ENCODE measurements around the gene CCDC60.
"Not testable (repeated sequence)": the region's sequence is repeated elsewhere in the genome, so short reads cannot be mapped to it uniquely, and the experiment has no call there.

The CCDC60 gene

GRCh38 chr12:119338593-119339363, 4.2 kb downstream of the CCDC60 start:
- DNase-seq: no peak
- Histone ChIP-seq H3K27me3 (replicated peaks in 2 of 5; ENCODE audit: control insufficient read depth in 4 of 5, insufficient read depth in 5 of 5, low read length in 4 of 5) (peaks cover 0 to 44% (median 2%) of the 10 kb centered on the region in 5 experiments), H3K27ac (ENCODE audit: insufficient read depth in 1 of 2, low read depth in 1 of 2, low read length in 2 of 2, poor library complexity in 1 of 2, severe bottlenecking in 2 of 2) (no peak overlapping the region), H3K4me1 (ENCODE audit: control extremely low read depth in 1 of 4, control insufficient read depth in 4 of 4, insufficient read depth in 4 of 4, low read length in 3 of 4) (no peaks in the 10 kb centered on the region), H3K4me3 (ENCODE audit: control insufficient read depth in 1 of 7, extremely low read depth in 1 of 7, insufficient read depth in 4 of 7, low read depth in 2 of 7, low read length in 6 of 7) (no peak overlapping the region), H3K36me3 (ENCODE audit: control insufficient read depth in 4 of 4, insufficient read depth in 4 of 4, low read length in 3 of 4) (no peaks in the 10 kb centered on the region), H3K9me3 (ENCODE audit: control extremely low read depth in 1 of 5, control insufficient read depth in 4 of 5, insufficient read depth in 2 of 5, low read depth in 1 of 5, low read length in 4 of 5) (peaks cover 0 to 8% (median 3%) of the 10 kb centered on the region in 5 experiments)
- 49% methylated on average over 9 of the region's 11 CpGs for WGBS (ENCODE audit: insufficient coverage)
- CTCF ChIA-PET: no interaction called here
- POLR2A ChIA-PET: no interaction called here

- ChIA-PET POLR2A (no interaction called here), CTCF (no interaction called here)
- 100% methylated on average over 1 of the region's 7 CpGs for WGBS (ENCODE audit: insufficient coverage)
- no peak overlapping the region for H3K4me3 ChIP-seq (ENCODE audit: control insufficient read depth in 1 of 7, extremely low read depth in 1 of 7, insufficient read depth in 4 of 7, low read depth in 2 of 7, low read length in 6 of 7)
- H3K27me3 ChIP-seq (replicated peaks in 2 of 5; ENCODE audit: control insufficient read depth in 4 of 5, insufficient read depth in 5 of 5, low read length in 4 of 5): peaks cover 0 to 31% (median 2%) of the 10 kb centered on the region in 5 experiments
- H3K9me3 ChIP-seq (ENCODE audit: control extremely low read depth in 1 of 5, control insufficient read depth in 4 of 5, insufficient read depth in 2 of 5, low read depth in 1 of 5, low read length in 4 of 5): peaks cover 0 to 3% (median 2%) of the 10 kb centered on the region in 5 experiments
- H3K27ac ChIP-seq (ENCODE audit: insufficient read depth in 1 of 2, low read depth in 1 of 2, low read length in 2 of 2, poor library complexity in 1 of 2, severe bottlenecking in 2 of 2): no peak overlapping the region
- H3K4me1 ChIP-seq (ENCODE audit: control extremely low read depth in 1 of 4, control insufficient read depth in 4 of 4, insufficient read depth in 4 of 4, low read length in 3 of 4): no peaks in the 10 kb centered on the region
- H3K36me3 ChIP-seq (ENCODE audit: control insufficient read depth in 4 of 4, insufficient read depth in 4 of 4, low read length in 3 of 4): no peaks in the 10 kb centered on the region
- DNase-seq: no peak
These were observed 6.0 kb downstream of the CCDC60 start for GRCh38 chr12:119340578-119340977.

GRCh38 chr12:119341020-119341419, 6.5 kb downstream of the CCDC60 start:
- Histone ChIP-seq H3K27me3 (replicated peaks in 2 of 5; ENCODE audit: control insufficient read depth in 4 of 5, insufficient read depth in 5 of 5, low read length in 4 of 5) (peaks cover 0 to 31% (median 2%) of the 10 kb centered on the region in 5 experiments), H3K4me1 (ENCODE audit: control extremely low read depth in 1 of 4, control insufficient read depth in 4 of 4, insufficient read depth in 4 of 4, low read length in 3 of 4) (no peaks in the 10 kb centered on the region), H3K9me3 (ENCODE audit: control extremely low read depth in 1 of 5, control insufficient read depth in 4 of 5, insufficient read depth in 2 of 5, low read depth in 1 of 5, low read length in 4 of 5) (peaks cover 0 to 3% (median 2%) of the 10 kb centered on the region in 5 experiments), H3K4me3 (ENCODE audit: control insufficient read depth in 1 of 7, extremely low read depth in 1 of 7, insufficient read depth in 4 of 7, low read depth in 2 of 7, low read length in 6 of 7) (no peak overlapping the region), H3K36me3 (ENCODE audit: control insufficient read depth in 4 of 4, insufficient read depth in 4 of 4, low read length in 3 of 4) (no peaks in the 10 kb centered on the region), H3K27ac (ENCODE audit: insufficient read depth in 1 of 2, low read depth in 1 of 2, low read length in 2 of 2, poor library complexity in 1 of 2, severe bottlenecking in 2 of 2) (no peak overlapping the region)
- 87% methylated on average over 5 of the region's 5 CpGs for WGBS (ENCODE audit: insufficient coverage)
- no peak for DNase-seq
- CTCF ChIA-PET: no interaction called here
- POLR2A ChIA-PET: no interaction called here

DNA sequence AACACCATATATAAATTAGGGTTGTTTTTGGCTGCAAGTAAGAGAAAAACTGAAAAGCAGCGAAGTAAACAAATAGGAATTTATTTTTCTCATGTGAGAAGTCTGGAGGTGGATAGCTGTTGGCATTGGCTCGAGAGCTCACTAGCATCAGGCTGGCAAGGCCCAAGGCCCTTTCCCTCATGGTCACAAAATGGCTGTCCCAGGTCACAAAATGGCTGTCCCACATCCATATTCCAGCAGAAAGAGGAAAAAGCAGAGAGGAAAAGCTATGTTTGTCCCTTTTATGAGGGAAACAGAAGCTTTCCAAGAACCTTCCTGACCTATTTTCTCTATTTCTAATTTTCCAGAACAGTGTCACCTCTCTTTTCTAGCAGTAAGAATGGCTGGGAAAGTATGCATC, 7.5 kb downstream of the CCDC60 start:
- no peak for DNase-seq
- H3K27ac ChIP-seq (ENCODE audit: insufficient read depth in 1 of 2, low read depth in 1 of 2, low read length in 2 of 2, poor library complexity in 1 of 2, severe bottlenecking in 2 of 2): no peak overlapping the region
- POLR2A ChIA-PET: no interaction called here
- H3K9me3 ChIP-seq (ENCODE audit: control extremely low read depth in 1 of 5, control insufficient read depth in 4 of 5, insufficient read depth in 2 of 5, low read depth in 1 of 5, low read length in 4 of 5): peaks cover 0 to 2% (median 0%) of the 10 kb centered on the region in 5 experiments
- 100% methylated on average over 2 of the region's 2 CpGs for WGBS (ENCODE audit: insufficient coverage)
- no peaks in the 10 kb centered on the region for H3K36me3 ChIP-seq (ENCODE audit: control insufficient read depth in 4 of 4, insufficient read depth in 4 of 4, low read length in 3 of 4)
- no peaks in the 10 kb centered on the region for H3K4me1 ChIP-seq (ENCODE audit: control extremely low read depth in 1 of 4, control insufficient read depth in 4 of 4, insufficient read depth in 4 of 4, low read length in 3 of 4)
- H3K27me3 ChIP-seq (replicated peaks in 2 of 5; ENCODE audit: control insufficient read depth in 4 of 5, insufficient read depth in 5 of 5, low read length in 4 of 5): peaks cover 0 to 22% (median 0%) of the 10 kb centered on the region in 5 experiments
- H3K4me3 ChIP-seq (ENCODE audit: control insufficient read depth in 1 of 7, extremely low read depth in 1 of 7, insufficient read depth in 4 of 7, low read depth in 2 of 7, low read length in 6 of 7): no peak overlapping the region
- CTCF ChIA-PET: no interaction called here

DNA sequence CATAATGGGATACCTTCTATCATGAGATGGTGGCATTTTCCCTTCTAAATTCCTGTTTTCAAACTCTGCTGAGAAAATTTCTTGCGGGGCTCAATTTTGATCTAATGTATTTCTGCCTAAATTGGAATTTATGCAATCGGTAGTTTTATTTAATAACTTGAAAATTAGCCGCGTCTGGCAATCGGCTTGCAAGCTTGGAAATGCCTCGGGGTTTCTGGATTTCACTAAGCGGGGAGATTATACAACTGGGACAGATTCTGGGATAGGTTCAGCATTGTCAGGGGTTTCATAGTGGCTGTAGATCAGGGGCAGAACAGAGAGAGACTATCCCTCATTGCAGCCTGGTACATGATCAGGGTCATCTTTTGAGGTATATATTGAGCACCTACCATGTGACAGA, 8.6 kb downstream of the CCDC60 start:
- DNase-seq: no peak
- Histone ChIP-seq H3K36me3 (ENCODE audit: control insufficient read depth in 4 of 4, insufficient read depth in 4 of 4, low read length in 3 of 4) (no peaks in the 10 kb centered on the region), H3K4me3 (ENCODE audit: control insufficient read depth in 1 of 7, extremely low read depth in 1 of 7, insufficient read depth in 4 of 7, low read depth in 2 of 7, low read length in 6 of 7) (no peak overlapping the region)

DNA sequence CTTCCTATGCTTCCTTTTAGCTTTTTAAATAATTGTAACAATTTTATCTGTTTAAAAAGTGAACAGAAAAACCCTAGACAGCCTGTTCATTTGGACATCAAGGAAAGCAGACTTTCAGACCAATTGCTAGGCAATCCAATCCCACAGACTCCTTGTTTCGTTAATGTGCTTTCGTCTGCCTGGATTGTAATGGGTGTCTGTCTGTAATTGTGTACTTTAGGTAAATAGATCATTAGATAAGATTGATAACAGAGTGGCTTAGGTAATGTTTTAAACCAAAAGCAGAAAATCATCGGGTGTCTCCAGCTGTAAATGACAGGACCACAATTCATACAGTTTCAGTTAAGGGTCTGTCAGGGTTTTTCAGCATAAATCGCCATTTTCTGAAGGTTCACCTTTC, 19.6 kb downstream of the CCDC60 start:
- CTCF ChIA-PET: no interaction called here
- no peak overlapping the region for H3K27ac ChIP-seq (ENCODE audit: insufficient read depth in 1 of 2, low read depth in 1 of 2, low read length in 2 of 2, poor library complexity in 1 of 2, severe bottlenecking in 2 of 2)
- DNase-seq: no peak
- no peaks in the 10 kb centered on the region for H3K36me3 ChIP-seq (ENCODE audit: control insufficient read depth in 4 of 4, insufficient read depth in 4 of 4, low read length in 3 of 4)
- H3K4me1 ChIP-seq (ENCODE audit: control extremely low read depth in 1 of 4, control insufficient read depth in 4 of 4, insufficient read depth in 4 of 4, low read length in 3 of 4): no peaks in the 10 kb centered on the region
- no peak overlapping the region for H3K4me3 ChIP-seq (ENCODE audit: control insufficient read depth in 1 of 7, extremely low read depth in 1 of 7, insufficient read depth in 4 of 7, low read depth in 2 of 7, low read length in 6 of 7)
- H3K27me3 ChIP-seq (replicated peaks in 2 of 5; ENCODE audit: control insufficient read depth in 4 of 5, insufficient read depth in 5 of 5, low read length in 4 of 5): peaks cover 0 to 2% (median 0%) of the 10 kb centered on the region in 5 experiments
- 73% methylated on average over 1 of the region's 4 CpGs for WGBS (ENCODE audit: insufficient coverage)
- peaks cover 0 to 11% (median 2%) of the 10 kb centered on the region in 5 experiments for H3K9me3 ChIP-seq (ENCODE audit: control extremely low read depth in 1 of 5, control insufficient read depth in 4 of 5, insufficient read depth in 2 of 5, low read depth in 1 of 5, low read length in 4 of 5)
- POLR2A ChIA-PET: no interaction called here

More for the DNA sequence above, 8.6 kb downstream of the CCDC60 start:
- 100% methylated on average over 7 of the region's 7 CpGs for WGBS (ENCODE audit: insufficient coverage)
- Histone ChIP-seq H3K9me3 (ENCODE audit: control extremely low read depth in 1 of 5, control insufficient read depth in 4 of 5, insufficient read depth in 2 of 5, low read depth in 1 of 5, low read length in 4 of 5) (peaks cover 0 to 2% (median 0%) of the 10 kb centered on the region in 5 experiments), H3K27ac (ENCODE audit: insufficient read depth in 1 of 2, low read depth in 1 of 2, low read length in 2 of 2, poor library complexity in 1 of 2, severe bottlenecking in 2 of 2) (no peak overlapping the region), H3K27me3 (replicated peaks in 2 of 5; ENCODE audit: control insufficient read depth in 4 of 5, insufficient read depth in 5 of 5, low read length in 4 of 5) (peaks cover 0 to 14% (median 0%) of the 10 kb centered on the region in 5 experiments), H3K4me1 (ENCODE audit: control extremely low read depth in 1 of 4, control insufficient read depth in 4 of 4, insufficient read depth in 4 of 4, low read length in 3 of 4) (no peaks in the 10 kb centered on the region)
- POLR2A ChIA-PET: no interaction called here
- CTCF ChIA-PET: no interaction called here

- WGBS (ENCODE audit: insufficient coverage): 100% methylated on average over 9 of the region's 33 CpGs
- H3K9me3 ChIP-seq (ENCODE audit: control extremely low read depth in 1 of 5, control insufficient read depth in 4 of 5, insufficient read depth in 2 of 5, low read depth in 1 of 5, low read length in 4 of 5); H3K4me3 ChIP-seq (ENCODE audit: control insufficient read depth in 1 of 7, extremely low read depth in 1 of 7, insufficient read depth in 4 of 7, low read depth in 2 of 7, low read length in 6 of 7); CTCF ChIA-PET; H3K36me3 ChIP-seq (ENCODE audit: control insufficient read depth in 4 of 4, insufficient read depth in 4 of 4, low read length in 3 of 4); H3K27ac ChIP-seq (ENCODE audit: insufficient read depth in 1 of 2, low read depth in 1 of 2, low read length in 2 of 2, poor library complexity in 1 of 2, severe bottlenecking in 2 of 2); H3K4me1 ChIP-seq (ENCODE audit: control extremely low read depth in 1 of 4, control insufficient read depth in 4 of 4, insufficient read depth in 4 of 4, low read length in 3 of 4); POLR2A ChIA-PET; DNase-seq; H3K27me3 ChIP-seq (replicated peaks in 2 of 5; ENCODE audit: control insufficient read depth in 4 of 5, insufficient read depth in 5 of 5, low read length in 4 of 5): not testable (repeated sequence)
These were observed 25.8 kb downstream of the CCDC60 start for GRCh38 chr12:119360366-119360765.

Measured in common myeloid progenitor, CD34-positive (primary cell).